ENCODE results near the gene NAV2.

- TF ChIP-seq CTCF (IDR thresholded peaks at IDR 0.05; ENCODE audit: borderline replicate concordance, extremely low read depth, low read length, poor library complexity, severe bottlenecking) (no peak), EZH2 (IDR thresholded peaks at IDR 0.05; ENCODE audit: borderline replicate concordance, low read depth, low read length, severe bottlenecking) (no peak)
Observed at GRCh38 chr11:19712281-19713195, at the start of gene NAV2.

Data from DND-41 (cell line).